ENCODE results near the gene CCL24. TPM values are rescaled to one million over a fixed set of nuclear protein-coding genes. Genes with fewer than 3 reads are reported as not detected.

Gene CCL24
- total RNA-seq, 2 donors from 2014 or later = not detected

DNA sequence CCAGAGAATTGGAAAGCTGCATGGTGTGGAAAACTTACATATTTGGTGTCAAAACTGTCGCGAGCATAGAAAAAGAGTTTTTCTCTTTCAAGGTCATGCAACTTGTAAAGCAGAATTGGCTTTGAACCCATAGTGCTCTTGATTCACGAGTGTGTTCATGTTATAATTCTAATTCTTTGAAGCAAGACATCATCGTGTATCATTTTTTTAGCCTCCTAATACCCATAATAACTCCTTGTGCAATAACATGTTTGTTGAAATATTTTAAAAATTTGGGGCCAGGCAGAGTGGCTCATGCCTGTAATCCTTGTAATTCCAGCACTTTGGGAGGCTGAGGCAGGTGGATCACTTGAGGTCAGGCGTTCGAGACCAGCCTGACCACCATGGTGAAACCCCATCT lies 4.2 kb downstream of the CCL24 start:
- H3K4me1 ChIP-seq = no peaks in the 10 kb centered on the region
- no peak for TF ChIP-seq POLR2A (IDR thresholded peaks at IDR 0.05)
- no peak overlapping the region for H3K4me3 ChIP-seq
- peaks cover 0 to 22% (median 0%) of the 10 kb centered on the region in 3 donors for H3K9me3 ChIP-seq
- H3K36me3 ChIP-seq (replicated peaks in 1 of 2; ENCODE audit: insufficient read depth in 1 of 2, low read depth in 2 of 2) = no peaks in the 10 kb centered on the region
- no peak overlapping the region for H3K27ac ChIP-seq
- H3K27me3 ChIP-seq = no peaks in the 10 kb centered on the region
- ATAC-seq (no peak), DNase-seq (no peak)
- intact Hi-C loops (cut with DNase I) = no loop called here
- WGBS, 2 donors = 43 to 67% methylated on average over 6 of the region's 6 CpGs

DNA sequence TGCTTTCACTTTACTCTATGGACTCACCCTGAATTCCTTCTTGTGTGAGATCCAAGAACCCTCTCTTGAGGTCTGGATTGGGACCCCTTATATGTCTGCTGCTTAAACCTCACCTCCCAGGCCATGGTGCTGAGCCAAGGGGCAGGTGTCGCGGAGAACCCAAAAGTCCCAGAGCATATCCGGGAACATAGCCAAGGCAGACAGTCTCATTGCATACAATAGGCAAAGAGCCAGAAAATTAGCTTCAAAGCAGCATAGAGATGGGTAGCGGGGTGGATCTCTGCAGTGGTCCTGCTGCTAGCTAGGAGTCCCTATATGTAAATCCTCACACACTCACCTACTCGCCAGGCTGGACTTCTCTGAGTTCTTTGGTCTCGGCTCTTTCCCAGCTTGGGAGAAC lies 5.5 kb downstream of the CCL24 start:
- ATAC-seq (no peak), DNase-seq (no peak)
- intact Hi-C loops (cut with DNase I) = no loop called here
- H3K9me3 ChIP-seq = peaks cover 0 to 22% (median 0%) of the 10 kb centered on the region in 3 donors
- H3K4me1 ChIP-seq = no peaks in the 10 kb centered on the region
- H3K4me3 ChIP-seq = no peak overlapping the region
- WGBS, 2 donors = 50 to 65% methylated on average over 6 of the region's 6 CpGs
- H3K36me3 ChIP-seq (replicated peaks in 1 of 2; ENCODE audit: insufficient read depth in 1 of 2, low read depth in 2 of 2) = no peaks in the 10 kb centered on the region
- no peak for TF ChIP-seq POLR2A (IDR thresholded peaks at IDR 0.05)
- TF ChIP-seq, protein P1, sequence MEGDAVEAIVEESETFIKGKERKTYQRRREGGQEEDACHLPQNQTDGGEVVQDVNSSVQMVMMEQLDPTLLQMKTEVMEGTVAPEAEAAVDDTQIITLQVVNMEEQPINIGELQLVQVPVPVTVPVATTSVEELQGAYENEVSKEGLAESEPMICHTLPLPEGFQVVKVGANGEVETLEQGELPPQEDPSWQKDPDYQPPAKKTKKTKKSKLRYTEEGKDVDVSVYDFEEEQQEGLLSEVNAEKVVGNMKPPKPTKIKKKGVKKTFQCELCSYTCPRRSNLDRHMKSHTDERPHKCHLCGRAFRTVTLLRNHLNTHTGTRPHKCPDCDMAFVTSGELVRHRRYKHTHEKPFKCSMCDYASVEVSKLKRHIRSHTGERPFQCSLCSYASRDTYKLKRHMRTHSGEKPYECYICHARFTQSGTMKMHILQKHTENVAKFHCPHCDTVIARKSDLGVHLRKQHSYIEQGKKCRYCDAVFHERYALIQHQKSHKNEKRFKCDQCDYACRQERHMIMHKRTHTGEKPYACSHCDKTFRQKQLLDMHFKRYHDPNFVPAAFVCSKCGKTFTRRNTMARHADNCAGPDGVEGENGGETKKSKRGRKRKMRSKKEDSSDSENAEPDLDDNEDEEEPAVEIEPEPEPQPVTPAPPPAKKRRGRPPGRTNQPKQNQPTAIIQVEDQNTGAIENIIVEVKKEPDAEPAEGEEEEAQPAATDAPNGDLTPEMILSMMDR (IDR thresholded peaks at IDR 0.05) = no peak
- H3K27ac ChIP-seq = no peak overlapping the region
- H3K27me3 ChIP-seq = no peaks in the 10 kb centered on the region

GRCh38 chr7:75807452-75807851 lies 6.2 kb downstream of the CCL24 start:
- Histone ChIP-seq H3K4me3 (no peak overlapping the region), H3K4me1 (no peaks in the 10 kb centered on the region), H3K36me3 (replicated peaks in 1 of 2; ENCODE audit: insufficient read depth in 1 of 2, low read depth in 2 of 2) (no peaks in the 10 kb centered on the region), H3K27ac (no peak overlapping the region), H3K9me3 (peaks cover 0 to 22% (median 0%) of the 10 kb centered on the region in 3 donors), H3K27me3 (no peaks in the 10 kb centered on the region)
- ATAC-seq = no peak
- TF ChIP-seq POLR2A (IDR thresholded peaks at IDR 0.05) = no peak
- TF ChIP-seq, protein P1 (IDR thresholded peaks at IDR 0.05) = no peak
- 76 to 82% methylated on average over 9 of the region's 9 CpGs for WGBS, 2 donors
- intact Hi-C loops (cut with DNase I) = no loop called here
- DNase-seq = no peak

DNA sequence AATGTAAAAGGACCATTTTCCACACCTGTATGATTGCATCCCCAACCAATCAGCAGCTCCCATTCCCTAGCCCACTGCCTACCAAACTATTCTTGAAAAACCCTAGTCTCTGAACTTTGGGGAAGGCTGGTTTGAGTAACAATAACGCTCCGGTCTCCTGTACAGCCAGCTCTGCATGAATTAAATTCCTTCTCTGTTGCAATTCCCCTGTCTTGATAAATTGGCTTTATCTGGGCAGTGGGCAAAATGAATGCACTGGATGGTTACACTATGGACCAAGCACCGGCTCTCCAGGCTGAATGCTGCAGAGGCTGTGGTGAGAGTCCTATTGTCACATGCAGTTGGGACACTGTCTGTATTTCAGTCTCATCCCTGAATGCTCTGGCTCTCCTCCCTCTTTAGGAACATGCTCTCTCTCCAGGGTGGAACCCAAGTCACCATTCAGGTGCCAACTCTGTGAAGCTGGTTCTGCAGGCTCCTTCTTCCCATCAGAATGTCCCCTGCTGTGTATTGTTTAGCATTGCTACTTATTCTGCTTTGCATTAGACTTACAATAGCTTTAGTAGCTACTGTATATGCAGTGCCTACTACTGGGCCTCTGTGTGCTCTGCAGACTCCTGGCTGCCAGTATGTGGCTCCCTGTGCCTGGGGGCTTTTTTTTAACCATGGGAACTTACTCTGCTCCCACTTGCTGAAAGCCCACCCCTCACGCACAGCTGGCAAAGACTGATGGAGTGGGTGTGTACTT lies 6.9 kb downstream of the CCL24 start:
- intact Hi-C loops (cut with DNase I) = no loop called here
- DNase-seq (no peak), ATAC-seq (no peak)
- Histone ChIP-seq H3K4me1 (no peaks in the 10 kb centered on the region), H3K4me3 (no peak overlapping the region), H3K36me3 (replicated peaks in 1 of 2; ENCODE audit: insufficient read depth in 1 of 2, low read depth in 2 of 2) (no peaks in the 10 kb centered on the region), H3K27me3 (no peaks in the 10 kb centered on the region), H3K9me3 (peaks cover 0 to 22% (median 0%) of the 10 kb centered on the region in 3 donors), H3K27ac (no peak overlapping the region)
- WGBS, 2 donors = 91 to 100% methylated on average over 2 to 4 of the region's 4 CpGs
- TF ChIP-seq, protein P1 (IDR thresholded peaks at IDR 0.05) = no peak
- TF ChIP-seq POLR2A (IDR thresholded peaks at IDR 0.05) = no peak

DNA sequence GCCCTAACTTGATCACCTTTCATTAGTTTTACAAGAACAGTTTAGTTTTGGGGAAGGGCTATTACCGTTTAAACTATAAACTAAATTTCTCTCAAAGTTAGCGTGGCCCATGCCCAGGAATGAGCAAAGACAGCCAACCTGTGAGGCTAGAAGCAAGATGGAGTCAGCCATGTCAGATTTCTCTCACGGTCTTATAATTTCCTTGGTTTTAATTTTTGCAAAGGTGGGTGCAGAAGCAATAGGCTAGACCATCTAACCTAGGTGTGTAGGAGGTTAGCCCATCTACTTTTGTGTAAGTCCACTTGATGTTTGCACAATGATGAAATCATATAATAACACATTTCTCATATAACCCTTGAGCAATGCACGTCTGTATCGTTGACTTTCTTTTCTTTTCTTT lies 8.9 kb downstream of the CCL24 start:
- no peak overlapping the region for H3K4me3 ChIP-seq
- intact Hi-C loops (cut with DNase I) = no loop called here
- WGBS, 2 donors = 52 to 97% methylated on average over 5 of the region's 5 CpGs

More for the DNA sequence above, 8.9 kb downstream of the CCL24 start:
- Histone ChIP-seq H3K9me3 (peaks cover 0 to 22% (median 0%) of the 10 kb centered on the region in 3 donors), H3K36me3 (replicated peaks in 1 of 2; ENCODE audit: insufficient read depth in 1 of 2, low read depth in 2 of 2) (no peaks in the 10 kb centered on the region), H3K27me3 (no peaks in the 10 kb centered on the region), H3K4me1 (no peaks in the 10 kb centered on the region), H3K27ac (no peak overlapping the region)
- TF ChIP-seq, protein P1 (IDR thresholded peaks at IDR 0.05) = no peak
- no peak for TF ChIP-seq POLR2A (IDR thresholded peaks at IDR 0.05)
- ATAC-seq (no peak), DNase-seq (no peak)

Data from body of pancreas (tissue), 4 donors.